ENCODE measurements around the gene WDPCP.

Gene WDPCP

GRCh38 chr2:63555931-63556330 lies 32.3 kb downstream of the WDPCP start (continued):
- no peak for TF ChIP-seq ESRRG (CRISPR knock-in tag; IDR thresholded peaks at IDR 0.05)

- TF ChIP-seq ZNF70 (CRISPR knock-in tag; IDR thresholded peaks at IDR 0.05): no peak
- no peak for TF ChIP-seq ISL1 (CRISPR knock-in tag; IDR thresholded peaks at IDR 0.05)
- no peak for TF ChIP-seq ESRRG (CRISPR knock-in tag; IDR thresholded peaks at IDR 0.05)
- no peak for TF ChIP-seq GLIS3 (CRISPR knock-in tag; IDR thresholded peaks at IDR 0.05)
- TF ChIP-seq TSHZ2 (CRISPR knock-in tag; IDR thresholded peaks at IDR 0.05): no peak
- no peak for TF ChIP-seq OSR1 (CRISPR knock-in tag; IDR thresholded peaks at IDR 0.05)
- TF ChIP-seq TCF4 (CRISPR knock-in tag; IDR thresholded peaks at IDR 0.05; ENCODE audit: borderline replicate concordance): no peak
- no peak for TF ChIP-seq SNAI2 (CRISPR knock-in tag; IDR thresholded peaks at IDR 0.05)
- no peak for TF ChIP-seq BACH2 (CRISPR knock-in tag; IDR thresholded peaks at IDR 0.05; ENCODE audit: borderline replicate concordance)
- TF ChIP-seq ZNF565 (CRISPR knock-in tag; conservative IDR thresholded peaks at IDR 0.05; ENCODE audit: low read depth): no peak
- TF ChIP-seq ZFP30 (CRISPR knock-in tag; IDR thresholded peaks at IDR 0.05): no peak
- no peak for TF ChIP-seq CSDC2 (CRISPR knock-in tag; IDR thresholded peaks at IDR 0.05)
- ATAC-seq: no peak
Measured at GRCh38 chr2:63555299-63555698, 33.0 kb downstream of the WDPCP start.

- no peak for TF ChIP-seq ZFP30 (CRISPR knock-in tag; IDR thresholded peaks at IDR 0.05)
- TF ChIP-seq ZNF565 (CRISPR knock-in tag; conservative IDR thresholded peaks at IDR 0.05; ENCODE audit: low read depth): no peak
- no peak for TF ChIP-seq TSHZ2 (CRISPR knock-in tag; IDR thresholded peaks at IDR 0.05)
- 0 out of 2 replicates have a peak, but pooled peaks have one; percentile 61 for TF ChIP-seq PATZ1 (CRISPR knock-in tag; IDR thresholded peaks at IDR 0.05; ENCODE audit: borderline replicate concordance)
- TF ChIP-seq POU6F1 (CRISPR knock-in tag; IDR thresholded peaks at IDR 0.05; ENCODE audit: borderline replicate concordance, low read depth): 0 out of 2 replicates have a peak, but pooled peaks have one; percentile 29
- TF ChIP-seq PPARA (CRISPR knock-in tag; IDR thresholded peaks at IDR 0.05; ENCODE audit: borderline replicate concordance): no peak
- no peak for TF ChIP-seq CREB5 (CRISPR knock-in tag; IDR thresholded peaks at IDR 0.05; ENCODE audit: low read depth)
- no peak for TF ChIP-seq ARNTL (CRISPR knock-in tag; IDR thresholded peaks at IDR 0.05; ENCODE audit: borderline replicate concordance, low read depth)
- peak; percentile 79 for TF ChIP-seq ISL1 (CRISPR knock-in tag; IDR thresholded peaks at IDR 0.05)
- no peak for TF ChIP-seq ZFP3 (CRISPR knock-in tag; IDR thresholded peaks at IDR 0.05)
- TF ChIP-seq RARB (CRISPR knock-in tag; IDR thresholded peaks at IDR 0.05): peak; percentile 61; the same call in 1 of the 2 replicates
- no peak for TF ChIP-seq TOX (CRISPR knock-in tag; IDR thresholded peaks at IDR 0.05; ENCODE audit: borderline replicate concordance)
- no peak for TF ChIP-seq CSRNP3 (CRISPR knock-in tag; IDR thresholded peaks at IDR 0.05)
- TF ChIP-seq BACH2 (CRISPR knock-in tag; IDR thresholded peaks at IDR 0.05; ENCODE audit: borderline replicate concordance): no peak
- TF ChIP-seq ZNF70 (CRISPR knock-in tag; IDR thresholded peaks at IDR 0.05): no peak
- no peak for TF ChIP-seq ZNF8 (CRISPR knock-in tag; IDR thresholded peaks at IDR 0.05)
- TF ChIP-seq SNAI2 (CRISPR knock-in tag; IDR thresholded peaks at IDR 0.05): no peak
- no peak for TF ChIP-seq GLIS3 (CRISPR knock-in tag; IDR thresholded peaks at IDR 0.05)
- TF ChIP-seq CSDC2 (CRISPR knock-in tag; IDR thresholded peaks at IDR 0.05): no peak
- no peak for TF ChIP-seq TCF4 (CRISPR knock-in tag; IDR thresholded peaks at IDR 0.05; ENCODE audit: borderline replicate concordance)
- no peak for TF ChIP-seq ZC3H10 (CRISPR knock-in tag; IDR thresholded peaks at IDR 0.05)
- TF ChIP-seq ESRRG (CRISPR knock-in tag; IDR thresholded peaks at IDR 0.05): no peak
- no peak for TF ChIP-seq OSR1 (CRISPR knock-in tag; IDR thresholded peaks at IDR 0.05)
- peak; percentile 83 for ATAC-seq
Measured at GRCh38 chr2:63553049-63553448, 35.2 kb downstream of the WDPCP start.
